ENCODE measurements around the gene VSIG10. TPM values are rescaled to one million over a fixed set of nuclear protein-coding genes. Genes with fewer than 3 reads are reported as not detected.
A peak's percentile ranks its signal among the peaks of the same experiment; 100 is the strongest.

Gene VSIG10
- total and polyA plus RNA-seq, 2 of the 13 experiments (the other 11 are each of a cell fraction or from before 2014, with no cell fraction given), result 25.6 to 42.5 TPM

DNA sequence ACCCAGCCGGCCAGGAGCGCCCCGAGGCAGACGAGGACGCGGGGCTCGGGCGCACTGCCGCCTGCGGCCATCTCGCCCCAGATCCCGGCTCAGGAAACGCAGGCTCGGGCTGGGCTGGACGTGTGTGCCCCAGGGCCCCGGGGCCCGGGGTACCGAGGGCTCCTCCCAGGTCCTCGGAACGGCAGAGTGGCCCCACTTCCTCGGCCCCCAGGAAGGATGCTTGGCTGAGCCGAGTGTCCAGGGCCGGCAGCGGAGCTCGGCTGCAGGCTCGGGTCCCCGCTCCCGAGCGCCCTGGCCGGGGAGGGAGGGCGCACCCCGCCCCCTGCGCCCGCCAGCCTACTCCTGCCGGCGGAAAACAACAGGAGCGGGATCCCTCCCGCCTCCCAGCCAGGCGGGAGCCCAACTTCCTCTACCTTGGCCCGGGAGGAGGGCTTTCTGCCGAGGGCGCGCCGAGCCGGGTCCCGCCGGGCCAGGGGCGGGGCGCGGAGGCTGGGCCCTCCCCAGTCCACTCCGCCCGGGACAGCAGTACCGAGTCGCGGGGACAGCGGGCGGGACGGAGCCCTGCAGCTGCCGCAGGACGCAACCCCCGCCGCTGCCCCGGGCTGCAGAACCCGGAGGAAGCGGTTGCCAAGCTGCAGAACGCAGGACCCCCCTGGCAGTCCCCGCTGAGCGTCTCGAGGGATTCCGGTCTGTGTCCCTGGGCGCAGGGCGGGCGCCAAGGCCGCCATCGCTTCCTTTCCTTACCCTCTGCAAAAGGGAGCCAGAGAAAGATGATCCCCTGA, at the start of gene VSIG10 (continued):
- TF ChIP-seq, protein P1, sequence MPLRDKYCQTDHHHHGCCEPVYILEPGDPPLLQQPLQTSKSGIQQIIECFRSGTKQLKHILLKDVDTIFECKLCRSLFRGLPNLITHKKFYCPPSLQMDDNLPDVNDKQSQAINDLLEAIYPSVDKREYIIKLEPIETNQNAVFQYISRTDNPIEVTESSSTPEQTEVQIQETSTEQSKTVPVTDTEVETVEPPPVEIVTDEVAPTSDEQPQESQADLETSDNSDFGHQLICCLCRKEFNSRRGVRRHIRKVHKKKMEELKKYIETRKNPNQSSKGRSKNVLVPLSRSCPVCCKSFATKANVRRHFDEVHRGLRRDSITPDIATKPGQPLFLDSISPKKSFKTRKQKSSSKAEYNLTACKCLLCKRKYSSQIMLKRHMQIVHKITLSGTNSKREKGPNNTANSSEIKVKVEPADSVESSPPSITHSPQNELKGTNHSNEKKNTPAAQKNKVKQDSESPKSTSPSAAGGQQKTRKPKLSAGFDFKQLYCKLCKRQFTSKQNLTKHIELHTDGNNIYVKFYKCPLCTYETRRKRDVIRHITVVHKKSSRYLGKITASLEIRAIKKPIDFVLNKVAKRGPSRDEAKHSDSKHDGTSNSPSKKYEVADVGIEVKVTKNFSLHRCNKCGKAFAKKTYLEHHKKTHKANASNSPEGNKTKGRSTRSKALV (CRISPR knock-in tag; IDR thresholded peaks at IDR 0.05), result peak; percentile 94
- TF ChIP-seq ZFP36 (IDR thresholded peaks at IDR 0.05; ENCODE audit: borderline replicate concordance, low read depth, low read length, partially characterized antibody) (no peak), REXO4 (CRISPR knock-in tag; IDR thresholded peaks at IDR 0.05; ENCODE audit: borderline replicate concordance) (no peak), ZNF333 (CRISPR knock-in tag; IDR thresholded peaks at IDR 0.05; ENCODE audit: borderline replicate concordance) (no peak), ZNF652 (CRISPR knock-in tag; IDR thresholded peaks at IDR 0.05; ENCODE audit: borderline replicate concordance, low read depth) (no peak), ZNF17 (CRISPR knock-in tag; IDR thresholded peaks at IDR 0.05) (no peak), ZNF296 (CRISPR knock-in tag; conservative IDR thresholded peaks at IDR 0.05) (peak; percentile 47; the same call in 1 of the 2 replicates), GABPB1 (CRISPR knock-in tag; IDR thresholded peaks at IDR 0.05) (peak; percentile 85), ZNF788 (CRISPR knock-in tag; IDR thresholded peaks at IDR 0.05; ENCODE audit: borderline replicate concordance) (no peak), ESRRA (CRISPR knock-in tag; IDR thresholded peaks at IDR 0.05; ENCODE audit: low read depth) (0 out of 2 replicates have a peak, but pooled peaks have one; percentile 21)
- TF ChIP-seq, protein P2, sequence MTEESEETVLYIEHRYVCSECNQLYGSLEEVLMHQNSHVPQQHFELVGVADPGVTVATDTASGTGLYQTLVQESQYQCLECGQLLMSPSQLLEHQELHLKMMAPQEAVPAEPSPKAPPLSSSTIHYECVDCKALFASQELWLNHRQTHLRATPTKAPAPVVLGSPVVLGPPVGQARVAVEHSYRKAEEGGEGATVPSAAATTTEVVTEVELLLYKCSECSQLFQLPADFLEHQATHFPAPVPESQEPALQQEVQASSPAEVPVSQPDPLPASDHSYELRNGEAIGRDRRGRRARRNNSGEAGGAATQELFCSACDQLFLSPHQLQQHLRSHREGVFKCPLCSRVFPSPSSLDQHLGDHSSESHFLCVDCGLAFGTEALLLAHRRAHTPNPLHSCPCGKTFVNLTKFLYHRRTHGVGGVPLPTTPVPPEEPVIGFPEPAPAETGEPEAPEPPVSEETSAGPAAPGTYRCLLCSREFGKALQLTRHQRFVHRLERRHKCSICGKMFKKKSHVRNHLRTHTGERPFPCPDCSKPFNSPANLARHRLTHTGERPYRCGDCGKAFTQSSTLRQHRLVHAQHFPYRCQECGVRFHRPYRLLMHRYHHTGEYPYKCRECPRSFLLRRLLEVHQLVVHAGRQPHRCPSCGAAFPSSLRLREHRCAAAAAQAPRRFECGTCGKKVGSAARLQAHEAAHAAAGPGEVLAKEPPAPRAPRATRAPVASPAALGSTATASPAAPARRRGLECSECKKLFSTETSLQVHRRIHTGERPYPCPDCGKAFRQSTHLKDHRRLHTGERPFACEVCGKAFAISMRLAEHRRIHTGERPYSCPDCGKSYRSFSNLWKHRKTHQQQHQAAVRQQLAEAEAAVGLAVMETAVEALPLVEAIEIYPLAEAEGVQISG (CRISPR knock-in tag; IDR thresholded peaks at IDR 0.05), result peak; percentile 78
- TF ChIP-seq, protein P3, sequence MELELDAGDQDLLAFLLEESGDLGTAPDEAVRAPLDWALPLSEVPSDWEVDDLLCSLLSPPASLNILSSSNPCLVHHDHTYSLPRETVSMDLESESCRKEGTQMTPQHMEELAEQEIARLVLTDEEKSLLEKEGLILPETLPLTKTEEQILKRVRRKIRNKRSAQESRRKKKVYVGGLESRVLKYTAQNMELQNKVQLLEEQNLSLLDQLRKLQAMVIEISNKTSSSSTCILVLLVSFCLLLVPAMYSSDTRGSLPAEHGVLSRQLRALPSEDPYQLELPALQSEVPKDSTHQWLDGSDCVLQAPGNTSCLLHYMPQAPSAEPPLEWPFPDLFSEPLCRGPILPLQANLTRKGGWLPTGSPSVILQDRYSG (CRISPR knock-in tag; IDR thresholded peaks at IDR 0.05), result no peak
- TF ChIP-seq, protein P4, sequence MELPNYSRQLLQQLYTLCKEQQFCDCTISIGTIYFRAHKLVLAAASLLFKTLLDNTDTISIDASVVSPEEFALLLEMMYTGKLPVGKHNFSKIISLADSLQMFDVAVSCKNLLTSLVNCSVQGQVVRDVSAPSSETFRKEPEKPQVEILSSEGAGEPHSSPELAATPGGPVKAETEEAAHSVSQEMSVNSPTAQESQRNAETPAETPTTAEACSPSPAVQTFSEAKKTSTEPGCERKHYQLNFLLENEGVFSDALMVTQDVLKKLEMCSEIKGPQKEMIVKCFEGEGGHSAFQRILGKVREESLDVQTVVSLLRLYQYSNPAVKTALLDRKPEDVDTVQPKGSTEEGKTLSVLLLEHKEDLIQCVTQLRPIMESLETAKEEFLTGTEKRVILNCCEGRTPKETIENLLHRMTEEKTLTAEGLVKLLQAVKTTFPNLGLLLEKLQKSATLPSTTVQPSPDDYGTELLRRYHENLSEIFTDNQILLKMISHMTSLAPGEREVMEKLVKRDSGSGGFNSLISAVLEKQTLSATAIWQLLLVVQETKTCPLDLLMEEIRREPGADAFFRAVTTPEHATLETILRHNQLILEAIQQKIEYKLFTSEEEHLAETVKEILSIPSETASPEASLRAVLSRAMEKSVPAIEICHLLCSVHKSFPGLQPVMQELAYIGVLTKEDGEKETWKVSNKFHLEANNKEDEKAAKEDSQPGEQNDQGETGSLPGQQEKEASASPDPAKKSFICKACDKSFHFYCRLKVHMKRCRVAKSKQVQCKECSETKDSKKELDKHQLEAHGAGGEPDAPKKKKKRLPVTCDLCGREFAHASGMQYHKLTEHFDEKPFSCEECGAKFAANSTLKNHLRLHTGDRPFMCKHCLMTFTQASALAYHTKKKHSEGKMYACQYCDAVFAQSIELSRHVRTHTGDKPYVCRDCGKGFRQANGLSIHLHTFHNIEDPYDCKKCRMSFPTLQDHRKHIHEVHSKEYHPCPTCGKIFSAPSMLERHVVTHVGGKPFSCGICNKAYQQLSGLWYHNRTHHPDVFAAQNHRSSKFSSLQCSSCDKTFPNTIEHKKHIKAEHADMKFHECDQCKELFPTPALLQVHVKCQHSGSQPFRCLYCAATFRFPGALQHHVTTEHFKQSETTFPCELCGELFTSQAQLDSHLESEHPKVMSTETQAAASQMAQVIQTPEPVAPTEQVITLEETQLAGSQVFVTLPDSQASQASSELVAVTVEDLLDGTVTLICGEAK (IDR thresholded peaks at IDR 0.05), result no peak
- TF ChIP-seq, protein P4 (CRISPR knock-in tag; IDR thresholded peaks at IDR 0.05), result no peak
